HG03457 (cell line): ENCODE results near the gene KCNK6.
"Not testable (repeated sequence)": the region's sequence is repeated elsewhere in the genome, so short reads cannot be mapped to it uniquely, and the experiment has no call there.

Experiments
- ATAC-seq: cut with Tn5 transposase; IDR thresholded peaks from one replicate; pipeline ENCODE4 v1.9.1; 2021; ENCODE audit warnings: moderate number of reproducible peaks; ENCODE audit not compliant: unreplicated experiment

KCNK6 gene

GRCh38 chr19:38360839-38361631 is 41.4 kb downstream of the KCNK6 start:
- no peak for ATAC-seq

GRCh38 chr19:38361633-38362075 is 42.0 kb downstream of the KCNK6 start:
- ATAC-seq, result no peak

- ATAC-seq, result no peak
Observed at GRCh38 chr19:38362076-38362945, 42.7 kb downstream of the KCNK6 start.

GRCh38 chr19:38362946-38363688 is 43.5 kb downstream of the KCNK6 start:
- ATAC-seq, result not testable (repeated sequence)

GRCh38 chr19:38367041-38367440 is 47.4 kb downstream of the KCNK6 start:
- ATAC-seq, result no peak

- ATAC-seq, result no peak
Observed at GRCh38 chr19:38369584-38369983, 49.9 kb downstream of the KCNK6 start.

GRCh38 chr19:38370299-38370698 is 50.7 kb downstream of the KCNK6 start:
- no peak for ATAC-seq

GRCh38 chr19:38371081-38371480 is 51.4 kb downstream of the KCNK6 start:
- ATAC-seq, result no peak

GRCh38 chr19:38373907-38374331 is 54.3 kb downstream of the KCNK6 start:
- no peak for ATAC-seq

GRCh38 chr19:38374332-38375097 is 54.9 kb downstream of the KCNK6 start, which contains the start of gene PSMD8:
Gene PSMD8, plus strand, starts transcription at chr19:38374571. Its CDS starts 31 bp downstream, at chr19:38374602.
- peak; percentile 86 for ATAC-seq

GRCh38 chr19:38375098-38375493 is 55.5 kb downstream of the KCNK6 start:
- no peak for ATAC-seq

GRCh38 chr19:38375748-38376147 is 56.1 kb downstream of the KCNK6 start:
- no peak for ATAC-seq

- no peak for ATAC-seq
Observed at GRCh38 chr19:38376576-38376975, 56.9 kb downstream of the KCNK6 start.

- ATAC-seq, result no peak
Observed at GRCh38 chr19:38377052-38377451, 57.4 kb downstream of the KCNK6 start.

- no peak for ATAC-seq
Observed at GRCh38 chr19:38378866-38379265, 59.2 kb downstream of the KCNK6 start.

GRCh38 chr19:38381138-38381537 is 61.5 kb downstream of the KCNK6 start:
- ATAC-seq, result no peak
